CD14-positive monocyte (primary cell): ENCODE data around the gene SPRN. TPM values are rescaled to one million over a fixed set of nuclear protein-coding genes. Genes with fewer than 3 reads are reported as not detected.
A peak's percentile ranks its signal among the peaks of the same experiment; 100 is the strongest.

Experiments used
- DNase-seq, 3 donors: peaks; one replicate each; pipeline ENCODE4 v3.0.0-alpha.2; 2011 to 2022
- H2AFZ ChIP-seq: 2 replicates; pipeline ENCODE4 v1.6.0; 2012; ENCODE audit warnings: mild to moderate bottlenecking, low read depth, low read length, inconsistent platforms; ENCODE audit not compliant: insufficient read depth, poor library complexity, severe bottlenecking
- H3K27ac ChIP-seq, 2 donors: 1 replicate in 1 of 2; 2 replicates in 1 of 2; pipeline ENCODE4 v1.5.1; 2012 to 2013; ENCODE audit warnings: low read length in 2 of 2, control low read depth in 1 of 2, inconsistent platforms in 1 of 2, low read depth in 1 of 2, mild to moderate bottlenecking in 1 of 2
- H3K27me3 ChIP-seq, 2 donors: one replicate each; pipeline versions ENCODE4 v1.6.0 to v1.6.1; 2011 to 2013; ENCODE audit warnings: low read length in 2 of 2; ENCODE audit not compliant: control insufficient read depth in 2 of 2, insufficient read depth in 2 of 2
- H3K36me3 ChIP-seq, 2 donors: replicated peaks in 1 of 2; 1 replicate in 1 of 2; 2 replicates in 1 of 2; pipeline versions ENCODE4 v1.5.1 to v1.6.1; 2012 to 2013; ENCODE audit warnings: low read length in 2 of 2, control low read depth in 1 of 2, inconsistent platforms in 1 of 2, mild to moderate bottlenecking in 1 of 2; ENCODE audit not compliant: insufficient read depth in 2 of 2, control insufficient read depth in 1 of 2
- H3K4me1 ChIP-seq, 2 donors: 1 replicate in 1 of 2; 2 replicates in 1 of 2; pipeline versions ENCODE4 v1.5.1 to v1.6.1; 2012 to 2013; ENCODE audit warnings: low read length in 2 of 2, control low read depth in 1 of 2, inconsistent platforms in 1 of 2, mild to moderate bottlenecking in 1 of 2, moderate library complexity in 1 of 2; ENCODE audit not compliant: insufficient read depth in 2 of 2, control insufficient read depth in 1 of 2
- H3K4me2 ChIP-seq: replicated peaks from 2 replicates; pipeline ENCODE3; 2012; ENCODE audit warnings: low read length, moderate library complexity, mild to moderate bottlenecking; ENCODE audit not compliant: poor library complexity, severe bottlenecking; ENCODE audit errors: extremely low read depth
- H3K4me3 ChIP-seq, 3 experiments: fragments of 200-600 bp in 1 of 3; sonication (generic) in 1 of 3; replicated peaks in 1 of 3; 1 replicate in 2 of 3; 2 replicates in 1 of 3; pipeline ENCODE4 v1.5.1; 2011 to 2013; ENCODE audit warnings: low read length in 3 of 3, mild to moderate bottlenecking in 3 of 3, control low read depth in 2 of 3, low read depth in 2 of 3, inconsistent platforms in 1 of 3, moderate library complexity in 1 of 3
- H3K79me2 ChIP-seq: 2 replicates; pipeline ENCODE4 v1.6.0; 2012; ENCODE audit warnings: mild to moderate bottlenecking, control low read depth, inconsistent platforms, low read length, moderate library complexity; ENCODE audit not compliant: insufficient read depth
- H3K9ac ChIP-seq: 2 replicates; pipeline ENCODE4 v1.6.0; 2017; ENCODE audit warnings: low read length, mild to moderate bottlenecking; ENCODE audit not compliant: insufficient read depth, poor library complexity, severe bottlenecking
- H3K9me3 ChIP-seq, 2 donors: replicated peaks in 1 of 2; 1 replicate in 1 of 2; 2 replicates in 1 of 2; pipeline versions ENCODE4 v1.5.1 to v1.6.1; 2012 to 2013; ENCODE audit warnings: low read length in 2 of 2, control low read depth in 1 of 2; ENCODE audit not compliant: control insufficient read depth in 1 of 2, insufficient read depth in 1 of 2
- H4K20me1 ChIP-seq: 2 replicates; pipeline ENCODE4 v1.6.0; 2012; ENCODE audit warnings: mild to moderate bottlenecking, low read length, control low read depth, moderate library complexity; ENCODE audit not compliant: insufficient read depth
- H3K27ac Mint-ChIP-seq, 7 donors: one replicate each; pipeline ENCODE4 v1.8.0; 2020; ENCODE audit warnings: mild to moderate bottlenecking in 7 of 7, mixed read lengths in 7 of 7, moderate library complexity in 6 of 7, inconsistent platforms in 2 of 7
- H3K27me3 Mint-ChIP-seq, 3 donors: one replicate each; pipeline ENCODE4 v1.8.0; 2021 to 2022; ENCODE audit warnings: low read depth in 3 of 3, mild to moderate bottlenecking in 3 of 3, mixed read lengths in 3 of 3, moderate library complexity in 3 of 3, inconsistent platforms in 1 of 3
- H3K36me3 Mint-ChIP-seq, 2 donors: one replicate each; pipeline ENCODE4 v1.8.0; 2020; ENCODE audit warnings: mixed read lengths in 2 of 2, inconsistent platforms in 1 of 2, mild to moderate bottlenecking in 1 of 2
- H3K4me1 Mint-ChIP-seq: one replicate; pipeline ENCODE4 v1.8.0; 2020; ENCODE audit warnings: mild to moderate bottlenecking, mixed read lengths
- H3K4me3 Mint-ChIP-seq, 2 donors: one replicate each; pipeline ENCODE4 v1.8.0; 2020; ENCODE audit warnings: mild to moderate bottlenecking in 2 of 2, mixed read lengths in 2 of 2, moderate library complexity in 1 of 2
- H3K9me3 Mint-ChIP-seq, 7 donors: one replicate each; pipeline ENCODE4 v1.8.0; 2020 to 2022; ENCODE audit warnings: mixed read lengths in 7 of 7, mild to moderate bottlenecking in 6 of 7, moderate library complexity in 6 of 7, inconsistent platforms in 2 of 7
- WGBS: methylation state at CpG from one replicate; pipeline ENCODE4 v1.1.5; 2013; ENCODE audit warnings: missing lambda C conversion rate; ENCODE audit not compliant: insufficient coverage; 5-methylcytosine and 5-hydroxymethylcytosine counted together
- intact Hi-C, 2 donors: fragments of 100-400 bp; cut with micrococcal nuclease; formaldehyde crosslinking; loops; one replicate each; pipeline versions ENCODE4 v1.15.0 to v1.15.1; 2023
- polyA plus RNA-seq, 3 donors: library from polyadenylated mRNA; depleted of rRNA in 1 of 3; unstranded in 2 of 3; stranded (reverse) in 1 of 3; fragments of 300-500 nt in 2 of 3; fragments of >200 nt in 1 of 3; fragmentation: Illumina TruSeq in 2 of 3; gene quantifications; 1 replicate in 2 of 3; 2 replicates in 1 of 3; pipeline ENCODE4 v1.2.3, GENCODE V29; 2012 to 2021
- TF ChIP-seq, protein P1 (sequence below): fragments of 200-600 bp; IDR thresholded peaks from one replicate; pipeline ENCODE4 v1.8.0; 2022; ENCODE audit warnings: antibody characterized with exemption, mild to moderate bottlenecking

The SPRN gene
- polyA plus RNA-seq, 3 donors: not detected

GRCh38 chr10:133444342-133445267 lies 20.2 kb upstream of the SPRN start:
- peaks cover 29 to 44% (median 36%) of the 10 kb centered on the region in 7 donors for H3K9me3 Mint-ChIP-seq
- no peak overlapping the region for H2AFZ ChIP-seq
- H3K4me3 Mint-ChIP-seq: no peak overlapping the region
- peaks cover 14% of the 10 kb centered on the region for H3K4me1 Mint-ChIP-seq
- DNase-seq: peak in 1 of 3 donors; percentile 2
- intact Hi-C loops: no loop called here
- H3K27ac Mint-ChIP-seq: no peak overlapping the region
- peaks cover 5 to 12% (median 8%) of the 10 kb centered on the region in 3 donors for H3K27me3 Mint-ChIP-seq
- no peaks in the 10 kb centered on the region for H3K79me2 ChIP-seq
- H3K4me1 ChIP-seq: peaks cover 8 to 13% of the 10 kb centered on the region in 2 donors
- H3K9ac ChIP-seq: no peak overlapping the region
- H3K27ac ChIP-seq: no peak overlapping the region
- no peak overlapping the region for H3K4me2 ChIP-seq
- no peaks in the 10 kb centered on the region for H4K20me1 ChIP-seq
- H3K36me3 ChIP-seq: no peaks in the 10 kb centered on the region
- 95% methylated on average over 8 of the region's 12 CpGs for WGBS
- peaks cover 30 to 41% of the 10 kb centered on the region in 2 donors for H3K9me3 ChIP-seq
- TF ChIP-seq, protein P1, sequence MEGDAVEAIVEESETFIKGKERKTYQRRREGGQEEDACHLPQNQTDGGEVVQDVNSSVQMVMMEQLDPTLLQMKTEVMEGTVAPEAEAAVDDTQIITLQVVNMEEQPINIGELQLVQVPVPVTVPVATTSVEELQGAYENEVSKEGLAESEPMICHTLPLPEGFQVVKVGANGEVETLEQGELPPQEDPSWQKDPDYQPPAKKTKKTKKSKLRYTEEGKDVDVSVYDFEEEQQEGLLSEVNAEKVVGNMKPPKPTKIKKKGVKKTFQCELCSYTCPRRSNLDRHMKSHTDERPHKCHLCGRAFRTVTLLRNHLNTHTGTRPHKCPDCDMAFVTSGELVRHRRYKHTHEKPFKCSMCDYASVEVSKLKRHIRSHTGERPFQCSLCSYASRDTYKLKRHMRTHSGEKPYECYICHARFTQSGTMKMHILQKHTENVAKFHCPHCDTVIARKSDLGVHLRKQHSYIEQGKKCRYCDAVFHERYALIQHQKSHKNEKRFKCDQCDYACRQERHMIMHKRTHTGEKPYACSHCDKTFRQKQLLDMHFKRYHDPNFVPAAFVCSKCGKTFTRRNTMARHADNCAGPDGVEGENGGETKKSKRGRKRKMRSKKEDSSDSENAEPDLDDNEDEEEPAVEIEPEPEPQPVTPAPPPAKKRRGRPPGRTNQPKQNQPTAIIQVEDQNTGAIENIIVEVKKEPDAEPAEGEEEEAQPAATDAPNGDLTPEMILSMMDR: no peak
- peaks cover 0 to 2% of the 10 kb centered on the region in 2 donors for H3K27me3 ChIP-seq
- H3K4me3 ChIP-seq: no peak overlapping the region
- H3K36me3 Mint-ChIP-seq: no peaks in the 10 kb centered on the region

DNA sequence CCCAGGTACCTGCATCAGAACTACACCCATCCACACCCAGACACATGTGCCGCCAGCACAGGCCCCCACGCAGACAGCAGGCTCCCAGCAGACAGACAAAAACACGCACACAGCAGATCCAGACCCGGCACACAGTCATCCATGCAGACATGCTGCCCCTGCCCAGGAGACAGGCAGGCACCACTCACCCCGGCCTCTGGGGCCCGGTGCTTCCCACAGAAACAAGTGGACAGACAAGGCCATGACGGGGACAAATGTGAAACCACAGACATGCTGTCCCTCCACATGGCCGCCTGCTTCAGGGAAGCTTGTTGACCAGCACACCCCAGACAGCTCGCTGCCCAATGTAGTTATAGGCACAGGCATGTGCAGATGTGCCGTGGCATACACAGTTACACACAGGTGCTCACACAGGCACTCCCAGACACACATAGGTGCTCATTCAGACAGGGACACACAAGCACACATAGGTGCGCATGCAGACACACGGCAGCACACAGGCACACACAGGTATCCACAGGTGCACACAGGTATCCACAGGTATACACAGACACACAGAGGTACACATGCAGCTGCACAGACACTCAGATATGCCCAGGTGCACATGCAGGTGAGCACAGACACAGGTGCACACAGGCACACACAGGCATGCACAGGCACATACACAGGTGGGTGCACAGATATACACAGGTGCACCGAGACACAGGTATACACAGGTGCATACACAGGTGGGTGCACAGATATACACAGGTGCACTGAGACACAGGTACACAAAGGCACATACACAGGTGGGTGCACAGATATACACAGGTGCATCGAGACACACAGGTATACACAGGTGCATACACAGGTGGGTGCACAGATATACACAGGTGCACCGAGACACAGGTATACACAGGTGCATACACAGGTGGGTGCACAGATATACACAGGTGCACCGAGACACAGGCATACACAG lies 18.8 kb upstream of the SPRN start:
- Mint-ChIP-seq H3K27ac (peak overlapping the region in 1 of 7 donors; percentile 31), H3K27me3 (peaks cover 5 to 13% (median 11%) of the 10 kb centered on the region in 3 donors), H3K4me1 (peaks cover 14% of the 10 kb centered on the region), H3K4me3 (no peak overlapping the region), H3K36me3 (no peaks in the 10 kb centered on the region), H3K9me3 (peaks cover 26 to 32% (median 30%) of the 10 kb centered on the region in 7 donors)
- no peaks in the 10 kb centered on the region for H4K20me1 ChIP-seq
- WGBS: 91% methylated on average over 16 of the region's 16 CpGs
- H3K9ac ChIP-seq: no peak overlapping the region
- H3K4me3 ChIP-seq: no peak overlapping the region
- H3K27me3 ChIP-seq: no peaks in the 10 kb centered on the region
- H3K4me1 ChIP-seq: peaks cover 8 to 13% of the 10 kb centered on the region in 2 donors
- peaks cover 28 to 30% of the 10 kb centered on the region in 2 donors for H3K9me3 ChIP-seq
- TF ChIP-seq, protein P1: no peak
- H3K36me3 ChIP-seq: no peaks in the 10 kb centered on the region
- no peaks in the 10 kb centered on the region for H3K79me2 ChIP-seq
- intact Hi-C loops: no loop called here
- no peak overlapping the region for H3K4me2 ChIP-seq
- no peak overlapping the region for H2AFZ ChIP-seq
- DNase-seq: no peak
- H3K27ac ChIP-seq: no peak overlapping the region
